ENCODE data around the gene CSN1S1.

GRCh38 chr4:69934150-69934549, 3.3 kb downstream of the CSN1S1 start:
- no peak for TF ChIP-seq SMAD3 (CRISPR knock-in tag; IDR thresholded peaks at IDR 0.05; ENCODE audit: borderline replicate concordance)
- no peak for TF ChIP-seq ZBTB21 (CRISPR knock-in tag; IDR thresholded peaks at IDR 0.05; ENCODE audit: borderline replicate concordance)
- no peak for TF ChIP-seq FOXJ3 (CRISPR knock-in tag; IDR thresholded peaks at IDR 0.05; ENCODE audit: borderline replicate concordance)
- TF ChIP-seq CTCF (IDR thresholded peaks at IDR 0.05) = no peak
- no peak for TF ChIP-seq ZNF121 (CRISPR knock-in tag; IDR thresholded peaks at IDR 0.05)
- no peak for TF ChIP-seq MAX (CRISPR knock-in tag; IDR thresholded peaks at IDR 0.05)
- TF ChIP-seq ATF1 (CRISPR knock-in tag; IDR thresholded peaks at IDR 0.05) = no peak
- no peak for TF ChIP-seq NFATC4 (CRISPR knock-in tag; IDR thresholded peaks at IDR 0.05)
- TF ChIP-seq FOXK1 (CRISPR knock-in tag; IDR thresholded peaks at IDR 0.05) = no peak
- no peak for TF ChIP-seq MLX (CRISPR knock-in tag; IDR thresholded peaks at IDR 0.05)

Measured in WTC11 (cell line).